SK-N-SH (cell line): Measurements from ENCODE around the gene SRPK1. TPM values are rescaled to one million over a fixed set of nuclear protein-coding genes. Genes with fewer than 3 reads are reported as not detected.

Source experiments
- CTCF ChIA-PET: fragments of 300-600, 350-600 bp; formaldehyde crosslinking; extraction: SDS; loops from one replicate; lab custom pipeline; 2021; lab: Yijun Ruan, JAX
- POLR2A ChIA-PET: fragments of 350-600 bp; sonication (Branson Sonifier 250); formaldehyde crosslinking; extraction: SDS; loops from one replicate; lab custom pipeline; 2020; ENCODE audit warnings: antibody characterized with exemption, inconsistent platforms; lab: Yijun Ruan, JAX
- DNase-seq: peaks from one replicate; pipeline ENCODE4 v3.0.0; 2012
- H2AFZ ChIP-seq: fragments of 200-600 bp; sonication (generic); 2 replicates; pipeline ENCODE4 v1.8.1; 2016; ENCODE audit warnings: antibody characterized with exemption, mild to moderate bottlenecking, low read depth
- H3F3A ChIP-seq: fragments of 200-600 bp; sonication (generic); replicated peaks from 2 replicates; pipeline ENCODE3; 2016; ENCODE audit warnings: antibody characterized with exemption, mild to moderate bottlenecking; ENCODE audit not compliant: insufficient read depth
- H3K27ac ChIP-seq, 2 experiments: fragments of 200-500 bp in 1 of 2; fragments of 200-600 bp in 1 of 2; sonication (Bioruptor generic) in 1 of 2; sonication (generic), shearing (Covaris generic) in 1 of 2; 2 replicates each; pipeline versions ENCODE4 v1.5.1 to v1.6.1; 2014 to 2016; ENCODE audit warnings: low read depth in 2 of 2, inconsistent platforms in 1 of 2, low read length in 1 of 2, mild to moderate bottlenecking in 1 of 2, mixed read lengths in 1 of 2
- H3K27me3 ChIP-seq: fragments of 200-600 bp; sonication (generic), shearing (Covaris generic); 2 replicates; pipeline ENCODE4 v1.6.1; 2016; ENCODE audit warnings: mixed run types; ENCODE audit not compliant: insufficient read depth
- H3K36me3 ChIP-seq, 2 experiments: fragments of 200-500 bp in 1 of 2; fragments of 200-600 bp in 1 of 2; sonication (Bioruptor generic) in 1 of 2; sonication (generic) in 1 of 2; replicated peaks in 1 of 2; 2 replicates each; pipeline versions ENCODE3 to v1.5.1; 2014 to 2016; ENCODE audit warnings: low read length in 1 of 2, mild to moderate bottlenecking in 1 of 2; ENCODE audit not compliant: insufficient read depth in 2 of 2, control insufficient read depth in 1 of 2
- H3K4me1 ChIP-seq, 2 experiments: fragments of 200-500 bp in 1 of 2; fragments of 200-600 bp in 1 of 2; sonication (Bioruptor generic) in 1 of 2; sonication (generic), shearing (Covaris generic) in 1 of 2; 2 replicates each; pipeline versions ENCODE4 v1.5.1 to v1.6.1; 2014 to 2016; ENCODE audit warnings: low read depth in 1 of 2, low read length in 1 of 2, mixed run types in 1 of 2; ENCODE audit not compliant: insufficient read depth in 2 of 2, control insufficient read depth in 1 of 2
- H3K4me2 ChIP-seq: fragments of 200-600 bp; sonication (generic), shearing (Covaris generic); 2 replicates; pipeline ENCODE4 v1.6.1; 2017; ENCODE audit warnings: mixed run types
- H3K4me3 ChIP-seq, 2 experiments: fragments of 200-500 bp in 1 of 2; fragments of 200-600 bp in 1 of 2; sonication (Bioruptor generic) in 1 of 2; sonication (generic), shearing (Covaris generic) in 1 of 2; 2 replicates each; pipeline versions ENCODE4 v1.5.1 to v1.8.1; 2014 to 2016; ENCODE audit warnings: low read depth in 2 of 2, inconsistent platforms in 1 of 2, low read length in 1 of 2, mild to moderate bottlenecking in 1 of 2, mixed read lengths in 1 of 2, moderate library complexity in 1 of 2
- H3K79me2 ChIP-seq: fragments of 200-600 bp; sonication (generic); 2 replicates; pipeline ENCODE4 v1.8.1; 2017; ENCODE audit warnings: mild to moderate bottlenecking; ENCODE audit not compliant: insufficient read depth
- H3K9ac ChIP-seq: fragments of 200-600 bp; sonication (generic); 2 replicates; pipeline ENCODE4 v1.6.1; 2017; ENCODE audit warnings: mixed run types
- H3K9me2 ChIP-seq: fragments of 200-600 bp; sonication (generic); 2 replicates; pipeline ENCODE4 v1.6.1; 2017; ENCODE audit warnings: mixed run types
- H3K9me3 ChIP-seq: fragments of 200-600 bp; sonication (generic); 2 replicates; pipeline ENCODE4 v1.6.1; 2017; ENCODE audit warnings: mixed run types, mild to moderate bottlenecking, moderate library complexity
- H4K20me1 ChIP-seq: fragments of 200-600 bp; sonication (generic); 2 replicates; pipeline ENCODE4 v1.6.1; 2017; ENCODE audit warnings: mild to moderate bottlenecking, mixed run types; ENCODE audit not compliant: insufficient read depth
- CHD2 ChIP-seq: fragments of 150-350 bp; IDR thresholded peaks from 2 replicates; pipeline ENCODE4 v1.6.1; 2018; ENCODE audit warnings: low read length; ENCODE audit not compliant: partially characterized antibody
- FOXJ3 ChIP-seq: sonication (generic); formaldehyde crosslinking; IDR thresholded peaks from 2 replicates; pipeline ENCODE4 v1.5.1; 2020; ENCODE audit warnings: mild to moderate bottlenecking, missing genetic modification reagents
- FOXM1 ChIP-seq: IDR thresholded peaks from 2 replicates; pipeline ENCODE4 v1.4.0; 2012; ENCODE audit warnings: low read depth, mild to moderate bottlenecking
- GABPA ChIP-seq: IDR thresholded peaks from 2 replicates; pipeline ENCODE4 v1.4.0; 2012; ENCODE audit warnings: low read depth, mild to moderate bottlenecking
- JUND ChIP-seq: IDR thresholded peaks from 2 replicates; pipeline ENCODE4 v1.4.0; 2012
- MEF2A ChIP-seq: IDR thresholded peaks from 2 replicates; pipeline ENCODE4 v1.4.0; 2012; ENCODE audit warnings: low read depth, borderline replicate concordance
- MXI1 ChIP-seq: IDR thresholded peaks from 2 replicates; pipeline ENCODE4 v1.6.1; 2012; ENCODE audit warnings: mild to moderate bottlenecking, low read depth, low read length, improper control_type of control experiment
- NFIC ChIP-seq: IDR thresholded peaks from 2 replicates; pipeline ENCODE4 v1.4.0; 2012; ENCODE audit warnings: borderline replicate concordance
- POLR2AphosphoS5 ChIP-seq: IDR thresholded peaks from 2 replicates; pipeline ENCODE4 v1.6.1; 2012; ENCODE audit warnings: low read depth, low read length
- RAD21 ChIP-seq: IDR thresholded peaks from 2 replicates; pipeline ENCODE4 v1.6.1; 2012; ENCODE audit warnings: mild to moderate bottlenecking, low read length
- SIN3A ChIP-seq: IDR thresholded peaks from 2 replicates; pipeline ENCODE4 v1.6.1; 2012; ENCODE audit warnings: low read depth, mild to moderate bottlenecking, low read length, moderate library complexity, borderline replicate concordance
- SMC3 ChIP-seq: IDR thresholded peaks from 2 replicates; pipeline ENCODE4 v1.6.1; 2012; ENCODE audit warnings: low read depth, low read length, improper control_type of control experiment
- TEAD4 ChIP-seq: IDR thresholded peaks from 2 replicates; pipeline ENCODE4 v1.4.0; 2012; ENCODE audit warnings: mild to moderate bottlenecking, borderline replicate concordance; ENCODE audit not compliant: insufficient read depth
- WGBS: methylation state at CpG from one replicate; pipeline ENCODE4 v1.1.6; 2017; ENCODE audit warnings: low lambda C conversion rate; 5-methylcytosine and 5-hydroxymethylcytosine counted together
- polyA plus RNA-seq, 3 experiments: library from polyadenylated mRNA; depleted of rRNA; stranded (reverse); fragments of >200 nt; gene quantifications; 2 replicates each; pipeline ENCODE4 v1.2.3, GENCODE V29; 2012
- TF ChIP-seq, protein P1 (sequence below): IDR thresholded peaks from 2 replicates; pipeline ENCODE4 v1.4.0; 2012; ENCODE audit warnings: low read depth, borderline replicate concordance
- TF ChIP-seq, protein P2 (sequence below): IDR thresholded peaks from 2 replicates; pipeline ENCODE4; 2012
- TF ChIP-seq, protein P3 (sequence below): IDR thresholded peaks from 2 replicates; pipeline ENCODE4 v1.4.0; 2012; ENCODE audit warnings: low read depth, borderline replicate concordance
- TF ChIP-seq, protein P4 (sequence below): fragments of 150-350 bp; IDR thresholded peaks from 2 replicates; pipeline ENCODE4 v1.6.1; 2016; ENCODE audit warnings: mild to moderate bottlenecking, low read depth, low read length
- TF ChIP-seq, protein P5 (sequence below): IDR thresholded peaks from 2 replicates; pipeline ENCODE4 v1.6.1; 2012; ENCODE audit warnings: mild to moderate bottlenecking, low read depth, low read length, moderate library complexity

Gene SRPK1
- polyA plus RNA-seq, 1 of the 3 experiments (the other 2 are of a cell fraction) = 10.6 TPM

DNA sequence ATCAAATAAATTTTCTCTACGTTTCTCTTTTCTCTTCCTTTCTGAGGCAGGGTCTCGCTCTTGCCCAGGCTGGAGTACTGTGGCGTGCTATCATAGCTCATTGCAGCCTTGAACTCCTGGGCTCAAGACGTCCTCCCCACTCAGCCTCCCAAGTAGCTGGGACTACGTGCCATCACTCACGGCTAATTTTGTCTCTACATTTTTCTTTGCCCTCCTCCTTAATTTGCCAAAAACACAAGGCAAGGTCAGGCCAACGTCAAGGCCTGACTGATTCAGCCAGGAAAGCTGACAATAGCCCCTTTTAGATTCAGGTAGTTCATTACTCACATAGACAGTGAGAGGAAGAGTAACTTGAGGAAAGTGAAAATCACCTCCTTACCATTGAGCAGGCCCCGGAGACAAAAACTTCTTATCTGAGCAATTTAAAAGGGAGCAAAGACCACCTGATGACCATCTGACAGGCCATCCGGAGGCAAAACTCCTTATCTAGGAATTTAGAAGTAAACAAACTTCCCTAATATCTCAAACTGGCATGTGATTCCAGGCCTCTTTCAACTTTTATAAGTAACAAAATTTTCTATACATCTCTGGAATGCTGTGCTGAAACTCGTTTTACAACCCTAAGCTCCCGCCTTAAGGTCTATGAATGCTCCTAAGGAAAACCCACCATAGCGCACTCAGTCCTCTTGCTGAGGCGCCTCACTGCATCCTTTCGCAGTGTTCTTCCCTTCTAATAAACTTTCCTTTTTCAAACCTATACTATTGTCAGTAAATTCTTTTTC, 42.1 kb upstream of the SRPK1 start:
- Histone ChIP-seq H3K4me2 (no peak overlapping the region), H3K4me1 (no peaks in the 10 kb centered on the region), H3K27me3 (peaks cover 14% of the 10 kb centered on the region; the same call in 1 of the 2 replicates), H3K36me3 (no peaks in the 10 kb centered on the region), H3K27ac (no peak overlapping the region), H3K9ac (no peak overlapping the region), H3K79me2 (no peaks in the 10 kb centered on the region), H2AFZ (no peak overlapping the region), H3K9me2 (no peaks in the 10 kb centered on the region)
- CTCF ChIA-PET = interaction anchor here (1.0 kb wide), 1 partner anchor 9 kb away, joined by 3 read pairs; no protein-coding TSS in a partner anchor
- TF ChIP-seq, protein P1, sequence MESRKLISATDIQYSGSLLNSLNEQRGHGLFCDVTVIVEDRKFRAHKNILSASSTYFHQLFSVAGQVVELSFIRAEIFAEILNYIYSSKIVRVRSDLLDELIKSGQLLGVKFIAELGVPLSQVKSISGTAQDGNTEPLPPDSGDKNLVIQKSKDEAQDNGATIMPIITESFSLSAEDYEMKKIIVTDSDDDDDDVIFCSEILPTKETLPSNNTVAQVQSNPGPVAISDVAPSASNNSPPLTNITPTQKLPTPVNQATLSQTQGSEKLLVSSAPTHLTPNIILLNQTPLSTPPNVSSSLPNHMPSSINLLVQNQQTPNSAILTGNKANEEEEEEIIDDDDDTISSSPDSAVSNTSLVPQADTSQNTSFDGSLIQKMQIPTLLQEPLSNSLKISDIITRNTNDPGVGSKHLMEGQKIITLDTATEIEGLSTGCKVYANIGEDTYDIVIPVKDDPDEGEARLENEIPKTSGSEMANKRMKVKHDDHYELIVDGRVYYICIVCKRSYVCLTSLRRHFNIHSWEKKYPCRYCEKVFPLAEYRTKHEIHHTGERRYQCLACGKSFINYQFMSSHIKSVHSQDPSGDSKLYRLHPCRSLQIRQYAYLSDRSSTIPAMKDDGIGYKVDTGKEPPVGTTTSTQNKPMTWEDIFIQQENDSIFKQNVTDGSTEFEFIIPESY = no peak
- TF ChIP-seq, protein P2, sequence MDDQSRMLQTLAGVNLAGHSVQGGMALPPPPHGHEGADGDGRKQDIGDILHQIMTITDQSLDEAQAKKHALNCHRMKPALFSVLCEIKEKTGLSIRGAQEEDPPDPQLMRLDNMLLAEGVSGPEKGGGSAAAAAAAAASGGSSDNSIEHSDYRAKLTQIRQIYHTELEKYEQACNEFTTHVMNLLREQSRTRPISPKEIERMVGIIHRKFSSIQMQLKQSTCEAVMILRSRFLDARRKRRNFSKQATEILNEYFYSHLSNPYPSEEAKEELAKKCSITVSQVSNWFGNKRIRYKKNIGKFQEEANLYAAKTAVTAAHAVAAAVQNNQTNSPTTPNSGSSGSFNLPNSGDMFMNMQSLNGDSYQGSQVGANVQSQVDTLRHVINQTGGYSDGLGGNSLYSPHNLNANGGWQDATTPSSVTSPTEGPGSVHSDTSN = no peak
- TF ChIP-seq MEF2A (no peak), RAD21 (no peak), FOXJ3 (CRISPR knock-in tag) (no peak), GABPA (no peak), FOXM1 (no peak), NFIC (no peak), MXI1 (no peak), SIN3A (no peak)
- TF ChIP-seq, protein P3, sequence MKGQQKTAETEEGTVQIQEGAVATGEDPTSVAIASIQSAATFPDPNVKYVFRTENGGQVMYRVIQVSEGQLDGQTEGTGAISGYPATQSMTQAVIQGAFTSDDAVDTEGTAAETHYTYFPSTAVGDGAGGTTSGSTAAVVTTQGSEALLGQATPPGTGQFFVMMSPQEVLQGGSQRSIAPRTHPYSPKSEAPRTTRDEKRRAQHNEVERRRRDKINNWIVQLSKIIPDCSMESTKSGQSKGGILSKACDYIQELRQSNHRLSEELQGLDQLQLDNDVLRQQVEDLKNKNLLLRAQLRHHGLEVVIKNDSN = no peak
- TF ChIP-seq, all 33 proteins: peak for 0
- Histone ChIP-seq H4K20me1 (no peaks in the 10 kb centered on the region), H3K4me3 (no peak overlapping the region), H3F3A (no peaks in the 10 kb centered on the region), H3K9me3 (no peaks in the 10 kb centered on the region)
- WGBS = 76% methylated on average over 14 of the region's 14 CpGs
- no peak for DNase-seq
- POLR2A ChIA-PET = no interaction called here

DNA sequence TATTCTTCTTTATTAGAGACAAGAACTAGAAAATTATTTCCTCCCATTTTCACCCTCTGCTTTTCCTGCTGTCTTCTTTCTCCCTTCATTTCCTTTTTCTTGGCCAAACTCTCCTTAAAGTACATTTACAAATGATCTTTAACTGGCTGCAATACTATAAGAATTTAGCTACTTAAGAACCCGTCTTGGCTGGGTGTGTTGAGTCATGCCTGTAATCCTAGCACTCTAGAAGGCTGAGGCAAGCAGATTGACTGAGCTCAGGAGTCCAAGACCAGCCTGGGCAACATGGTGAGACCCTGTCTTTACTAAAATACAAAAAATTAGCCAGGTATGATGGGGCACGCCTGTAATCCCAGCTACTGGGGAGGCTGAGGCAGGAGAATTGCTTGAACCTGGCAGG, 39.3 kb upstream of the SRPK1 start:
- Histone ChIP-seq H3K4me3 (no peak overlapping the region), H3F3A (no peaks in the 10 kb centered on the region), H3K9ac (no peak overlapping the region), H3K27me3 (peaks cover 14% of the 10 kb centered on the region; the same call in 1 of the 2 replicates), H4K20me1 (no peaks in the 10 kb centered on the region), H2AFZ (no peak overlapping the region), H3K79me2 (no peaks in the 10 kb centered on the region), H3K9me2 (no peaks in the 10 kb centered on the region), H3K27ac (no peak overlapping the region), H3K36me3 (no peaks in the 10 kb centered on the region), H3K9me3 (no peaks in the 10 kb centered on the region), H3K4me1 (no peaks in the 10 kb centered on the region), H3K4me2 (no peak overlapping the region)
- 29% methylated on average over 2 of the region's 2 CpGs for WGBS
- POLR2A ChIA-PET = interaction anchor here (0.6 kb wide), 1 partner anchor 144 kb away, joined by 7 read pairs; no protein-coding TSS in a partner anchor
- DNase-seq = no peak
- CTCF ChIA-PET = no interaction called here
- TF ChIP-seq JUND (no peak), CHD2 (no peak), POLR2AphosphoS5 (no peak), TEAD4 (no peak), SMC3 (no peak), MEF2A (no peak)
- TF ChIP-seq, protein P4, sequence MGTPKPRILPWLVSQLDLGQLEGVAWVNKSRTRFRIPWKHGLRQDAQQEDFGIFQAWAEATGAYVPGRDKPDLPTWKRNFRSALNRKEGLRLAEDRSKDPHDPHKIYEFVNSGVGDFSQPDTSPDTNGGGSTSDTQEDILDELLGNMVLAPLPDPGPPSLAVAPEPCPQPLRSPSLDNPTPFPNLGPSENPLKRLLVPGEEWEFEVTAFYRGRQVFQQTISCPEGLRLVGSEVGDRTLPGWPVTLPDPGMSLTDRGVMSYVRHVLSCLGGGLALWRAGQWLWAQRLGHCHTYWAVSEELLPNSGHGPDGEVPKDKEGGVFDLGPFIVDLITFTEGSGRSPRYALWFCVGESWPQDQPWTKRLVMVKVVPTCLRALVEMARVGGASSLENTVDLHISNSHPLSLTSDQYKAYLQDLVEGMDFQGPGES = no peak
- TF ChIP-seq, protein P5, sequence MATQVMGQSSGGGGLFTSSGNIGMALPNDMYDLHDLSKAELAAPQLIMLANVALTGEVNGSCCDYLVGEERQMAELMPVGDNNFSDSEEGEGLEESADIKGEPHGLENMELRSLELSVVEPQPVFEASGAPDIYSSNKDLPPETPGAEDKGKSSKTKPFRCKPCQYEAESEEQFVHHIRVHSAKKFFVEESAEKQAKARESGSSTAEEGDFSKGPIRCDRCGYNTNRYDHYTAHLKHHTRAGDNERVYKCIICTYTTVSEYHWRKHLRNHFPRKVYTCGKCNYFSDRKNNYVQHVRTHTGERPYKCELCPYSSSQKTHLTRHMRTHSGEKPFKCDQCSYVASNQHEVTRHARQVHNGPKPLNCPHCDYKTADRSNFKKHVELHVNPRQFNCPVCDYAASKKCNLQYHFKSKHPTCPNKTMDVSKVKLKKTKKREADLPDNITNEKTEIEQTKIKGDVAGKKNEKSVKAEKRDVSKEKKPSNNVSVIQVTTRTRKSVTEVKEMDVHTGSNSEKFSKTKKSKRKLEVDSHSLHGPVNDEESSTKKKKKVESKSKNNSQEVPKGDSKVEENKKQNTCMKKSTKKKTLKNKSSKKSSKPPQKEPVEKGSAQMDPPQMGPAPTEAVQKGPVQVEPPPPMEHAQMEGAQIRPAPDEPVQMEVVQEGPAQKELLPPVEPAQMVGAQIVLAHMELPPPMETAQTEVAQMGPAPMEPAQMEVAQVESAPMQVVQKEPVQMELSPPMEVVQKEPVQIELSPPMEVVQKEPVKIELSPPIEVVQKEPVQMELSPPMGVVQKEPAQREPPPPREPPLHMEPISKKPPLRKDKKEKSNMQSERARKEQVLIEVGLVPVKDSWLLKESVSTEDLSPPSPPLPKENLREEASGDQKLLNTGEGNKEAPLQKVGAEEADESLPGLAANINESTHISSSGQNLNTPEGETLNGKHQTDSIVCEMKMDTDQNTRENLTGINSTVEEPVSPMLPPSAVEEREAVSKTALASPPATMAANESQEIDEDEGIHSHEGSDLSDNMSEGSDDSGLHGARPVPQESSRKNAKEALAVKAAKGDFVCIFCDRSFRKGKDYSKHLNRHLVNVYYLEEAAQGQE = no peak
